Effector memory CD4-positive, alpha-beta T cell (primary cell): ENCODE measurements around the gene GPR142.

Experiments
- DNase-seq, 3 donors: peaks; one replicate each; pipeline ENCODE4 v3.0.0-alpha.2; 2020
- H3K27ac ChIP-seq: 2 replicates; pipeline ENCODE4 v1.7.0; 2013; ENCODE audit warnings: mild to moderate bottlenecking, low read length, moderate library complexity; ENCODE audit not compliant: insufficient read depth, poor library complexity, severe bottlenecking
- H3K27me3 ChIP-seq: replicated peaks from 2 replicates; pipeline ENCODE4 v1.7.0; 2013; ENCODE audit warnings: mild to moderate bottlenecking, low read length; ENCODE audit not compliant: insufficient read depth, control insufficient read depth, poor library complexity, severe bottlenecking
- H3K36me3 ChIP-seq: 2 replicates; pipeline ENCODE4 v1.7.0; 2013; ENCODE audit warnings: mild to moderate bottlenecking, low read length, moderate library complexity; ENCODE audit not compliant: control insufficient read depth, insufficient read depth
- H3K4me1 ChIP-seq: 2 replicates; pipeline ENCODE4 v1.7.0; 2013; ENCODE audit warnings: low read length, mild to moderate bottlenecking; ENCODE audit not compliant: control insufficient read depth, insufficient read depth, poor library complexity, severe bottlenecking
- H3K4me3 ChIP-seq: 2 replicates; pipeline ENCODE4 v1.7.0; 2013; ENCODE audit warnings: low read length, low read depth, mild to moderate bottlenecking; ENCODE audit not compliant: insufficient read depth, poor library complexity, severe bottlenecking
- H3K9me3 ChIP-seq: 2 replicates; pipeline ENCODE4 v1.7.0; 2013; ENCODE audit warnings: mild to moderate bottlenecking, low read length, moderate library complexity; ENCODE audit not compliant: control insufficient read depth

Gene GPR142

GRCh38 chr17:74354561-74354960, 12.7 kb upstream of the GPR142 start:
- H3K27ac ChIP-seq = no peak overlapping the region
- H3K4me1 ChIP-seq = peaks cover 14% of the 10 kb centered on the region
- no peak overlapping the region for H3K4me3 ChIP-seq
- H3K27me3 ChIP-seq = peaks cover 18% of the 10 kb centered on the region
- DNase-seq = no peak
- no peaks in the 10 kb centered on the region for H3K9me3 ChIP-seq
- H3K36me3 ChIP-seq = no peaks in the 10 kb centered on the region

GRCh38 chr17:74355065-74355464, 12.2 kb upstream of the GPR142 start:
- Histone ChIP-seq H3K36me3 (no peaks in the 10 kb centered on the region), H3K27ac (no peak overlapping the region), H3K27me3 (peaks cover 18% of the 10 kb centered on the region), H3K4me1 (peaks cover 14% of the 10 kb centered on the region), H3K9me3 (no peaks in the 10 kb centered on the region), H3K4me3 (no peak overlapping the region)
- no peak for DNase-seq

- no peak for DNase-seq
- Histone ChIP-seq H3K27ac (no peak overlapping the region), H3K36me3 (no peaks in the 10 kb centered on the region), H3K4me3 (peak overlapping the region; percentile 35), H3K9me3 (no peaks in the 10 kb centered on the region), H3K4me1 (peaks cover 14% of the 10 kb centered on the region), H3K27me3 (peaks cover 27% of the 10 kb centered on the region)
Observed at GRCh38 chr17:74356646-74357465, 10.4 kb upstream of the GPR142 start.

- peak overlapping the region; percentile 35 for H3K4me3 ChIP-seq
- DNase-seq = no peak
- peaks cover 27% of the 10 kb centered on the region for H3K27me3 ChIP-seq
- peaks cover 14% of the 10 kb centered on the region for H3K4me1 ChIP-seq
- H3K36me3 ChIP-seq = no peaks in the 10 kb centered on the region
- H3K9me3 ChIP-seq = no peaks in the 10 kb centered on the region
- H3K27ac ChIP-seq = no peak overlapping the region
Observed at GRCh38 chr17:74357466-74357809, 9.9 kb upstream of the GPR142 start.

GRCh38 chr17:74358697-74359096, 8.6 kb upstream of the GPR142 start:
- Histone ChIP-seq H3K4me1 (peaks cover 14% of the 10 kb centered on the region), H3K4me3 (no peak overlapping the region), H3K36me3 (no peaks in the 10 kb centered on the region), H3K27me3 (peaks cover 24% of the 10 kb centered on the region), H3K27ac (no peak overlapping the region), H3K9me3 (no peaks in the 10 kb centered on the region)
- no peak for DNase-seq

GRCh38 chr17:74359916-74360315, 7.4 kb upstream of the GPR142 start:
- peaks cover 24% of the 10 kb centered on the region for H3K27me3 ChIP-seq
- no peak overlapping the region for H3K4me3 ChIP-seq
- H3K36me3 ChIP-seq = no peaks in the 10 kb centered on the region
- H3K4me1 ChIP-seq = peaks cover 9% of the 10 kb centered on the region
- no peaks in the 10 kb centered on the region for H3K9me3 ChIP-seq
- H3K27ac ChIP-seq = no peak overlapping the region
- no peak for DNase-seq

- Histone ChIP-seq H3K9me3 (no peaks in the 10 kb centered on the region), H3K27me3 (peaks cover 24% of the 10 kb centered on the region), H3K36me3 (no peaks in the 10 kb centered on the region), H3K4me3 (no peak overlapping the region), H3K4me1 (peaks cover 9% of the 10 kb centered on the region), H3K27ac (no peak overlapping the region)
- no peak for DNase-seq
Observed at GRCh38 chr17:74360899-74361229, 6.4 kb upstream of the GPR142 start.

- H3K4me3 ChIP-seq = no peak within 1 kb of the TSS
- peaks cover 7% of the 10 kb centered on the region for H3K4me1 ChIP-seq
- DNase-seq = peak in 1 of 3 donors; percentile 28
- no peak within 1 kb of the TSS for H3K27ac ChIP-seq
- H3K9me3 ChIP-seq = no peaks in the 10 kb centered on the region
- no peaks in the 10 kb centered on the region for H3K36me3 ChIP-seq
- H3K27me3 ChIP-seq = peaks cover 24% of the 10 kb centered on the region
Observed at GRCh38 chr17:74361230-74362068, 5.9 kb upstream of the GPR142 start, which contains the start of gene BTBD17. TSS of gene BTBD17 (minus strand) at chr17:74361868. CDS start at chr17:74361819, 49 bp downstream.

GRCh38 chr17:74362069-74362405, 5.3 kb upstream of the GPR142 start:
- Histone ChIP-seq H3K9me3 (no peaks in the 10 kb centered on the region), H3K27me3 (peaks cover 22% of the 10 kb centered on the region), H3K4me1 (peaks cover 6% of the 10 kb centered on the region), H3K27ac (no peak overlapping the region), H3K4me3 (no peak overlapping the region), H3K36me3 (no peaks in the 10 kb centered on the region)
- DNase-seq = no peak

- H3K4me1 ChIP-seq = no peaks in the 10 kb centered on the region
- DNase-seq = no peak
- H3K36me3 ChIP-seq = no peaks in the 10 kb centered on the region
- H3K9me3 ChIP-seq = no peaks in the 10 kb centered on the region
- H3K4me3 ChIP-seq = no peak overlapping the region
- peaks cover 14% of the 10 kb centered on the region for H3K27me3 ChIP-seq
- H3K27ac ChIP-seq = no peak overlapping the region
Observed at GRCh38 chr17:74362810-74363498, 4.4 kb upstream of the GPR142 start.
